Neural cell (in vitro differentiated cells): Measurements from ENCODE around the gene OR52E2. TPM values are rescaled to one million over a fixed set of nuclear protein-coding genes. Genes with fewer than 3 reads are reported as not detected.
"Not testable (repeated sequence)": the region's sequence is repeated elsewhere in the genome, so short reads cannot be mapped to it uniquely, and the experiment has no call there.

ENCODE experiments used
- H2AFZ ChIP-seq: fragments of 200-600, 300-800 bp; sonication (generic), shearing (Covaris generic); 2 replicates; pipeline ENCODE4 v1.6.0; 2014; ENCODE audit warnings: low read depth, mild to moderate bottlenecking, antibody characterized with exemption, low read length, moderate library complexity
- H3F3A ChIP-seq: fragments of 200-600 bp; shearing (Covaris generic); 2 replicates; pipeline ENCODE4 v1.6.1; 2016; ENCODE audit warnings: mild to moderate bottlenecking, moderate library complexity, mixed read lengths, antibody characterized with exemption, low read length; ENCODE audit not compliant: insufficient read depth, poor library complexity, severe bottlenecking
- H3K27ac ChIP-seq: fragments of 200-600, 300-800 bp; sonication (generic), shearing (Covaris generic); 2 replicates; pipeline ENCODE4 v1.5.1; 2014; ENCODE audit warnings: mild to moderate bottlenecking, low read length, moderate library complexity
- H3K27me3 ChIP-seq: fragments of 300-800, 200-600 bp; sonication (generic), shearing (Covaris generic); 2 replicates; pipeline ENCODE4 v1.6.0; 2014; ENCODE audit warnings: mild to moderate bottlenecking, low read depth, low read length, moderate library complexity; ENCODE audit not compliant: insufficient read depth
- H3K36me3 ChIP-seq: fragments of 300-800, 200-600 bp; sonication (generic), shearing (Covaris generic); 2 replicates; pipeline ENCODE4 v1.5.1; 2014; ENCODE audit warnings: mild to moderate bottlenecking, antibody characterized with exemption, low read length, moderate library complexity; ENCODE audit not compliant: insufficient read depth
- H3K4me2 ChIP-seq: fragments of 300-800, 200-600 bp; sonication (generic), shearing (Covaris generic); 2 replicates; pipeline ENCODE4 v1.6.0; 2014; ENCODE audit warnings: mild to moderate bottlenecking, low read length
- H3K4me3 ChIP-seq: fragments of 300-800, 200-600 bp; sonication (generic), shearing (Covaris generic); 2 replicates; pipeline ENCODE4 v1.5.1; 2014; ENCODE audit warnings: mild to moderate bottlenecking, low read length, moderate library complexity
- H3K79me2 ChIP-seq: fragments of 200-600 bp; shearing (Covaris generic); replicated peaks from 2 replicates; pipeline ENCODE4 v1.6.0; 2014; ENCODE audit warnings: mild to moderate bottlenecking, low read length, moderate library complexity; ENCODE audit not compliant: insufficient read depth
- H3K9ac ChIP-seq: fragments of 300-800, 200-600 bp; sonication (generic), shearing (Covaris generic); 2 replicates; pipeline ENCODE4 v1.6.1; 2016; ENCODE audit warnings: mild to moderate bottlenecking, low read length, mixed read lengths
- H3K9me2 ChIP-seq: fragments of 200-600 bp; shearing (Covaris generic); 2 replicates; pipeline ENCODE4 v1.6.1; 2016; ENCODE audit warnings: mild to moderate bottlenecking, low read length, mixed read lengths; ENCODE audit not compliant: insufficient read depth
- H3K9me3 ChIP-seq: fragments of 200-600, 300-800 bp; sonication (generic), shearing (Covaris generic); 2 replicates; pipeline ENCODE4 v1.6.1; 2016; ENCODE audit warnings: mild to moderate bottlenecking, mixed run types, low read length, moderate library complexity, mixed read lengths
- H4K20me1 ChIP-seq: fragments of 200-600 bp; shearing (Covaris generic); 2 replicates; pipeline ENCODE4 v1.6.1; 2016; ENCODE audit warnings: mild to moderate bottlenecking, mixed run types; ENCODE audit not compliant: insufficient read depth
- EP300 ChIP-seq: fragments of 450-650 bp; conservative IDR thresholded peaks from 2 replicates; pipeline ENCODE4 v1.6.1; 2014; ENCODE audit warnings: antibody characterized with exemption, mild to moderate bottlenecking, moderate library complexity; ENCODE audit not compliant: poor library complexity, severe bottlenecking
- EZH2 ChIP-seq: fragments of 200-600, 300-800 bp; shearing (Covaris generic), sonication (generic); IDR thresholded peaks from 2 replicates; pipeline ENCODE4 v1.6.1; 2014; ENCODE audit warnings: antibody characterized with exemption, low read length, borderline replicate concordance, mild to moderate bottlenecking; ENCODE audit not compliant: insufficient read depth, poor library complexity, severe bottlenecking
- MXI1 ChIP-seq: fragments of 450-650 bp; conservative IDR thresholded peaks from 2 replicates; pipeline ENCODE4 v1.6.1; 2014; ENCODE audit warnings: antibody characterized with exemption, mild to moderate bottlenecking; ENCODE audit not compliant: poor library complexity, severe bottlenecking
- POLR2AphosphoS5 ChIP-seq: IDR thresholded peaks from 2 replicates; pipeline ENCODE4 v1.6.1; 2012
- RAD21 ChIP-seq: fragments of 450-650 bp; conservative IDR thresholded peaks from 2 replicates; pipeline ENCODE4 v1.6.1; 2014; ENCODE audit warnings: antibody characterized with exemption, mild to moderate bottlenecking, moderate library complexity
- REST ChIP-seq: IDR thresholded peaks from 2 replicates; pipeline ENCODE4 v1.6.1; 2012; ENCODE audit warnings: borderline replicate concordance
- SMC3 ChIP-seq: fragments of 450-650 bp; conservative IDR thresholded peaks from 2 replicates; pipeline ENCODE4 v1.6.1; 2014; ENCODE audit warnings: antibody characterized with exemption, mild to moderate bottlenecking, moderate library complexity; ENCODE audit not compliant: poor library complexity
- TAF1 ChIP-seq: IDR thresholded peaks from 2 replicates; pipeline ENCODE4 v1.6.1; 2012; ENCODE audit warnings: low read depth
- polyA plus RNA-seq: library from polyadenylated mRNA; depleted of rRNA; stranded (reverse); fragments of >200 nt; gene quantifications from 2 replicates; pipeline ENCODE4 v1.2.3, GENCODE V29; 2014
- TF ChIP-seq, protein P1 (sequence below): fragments of 450-650 bp; IDR thresholded peaks from 2 replicates; pipeline ENCODE4 v1.5.1; 2014; ENCODE audit warnings: antibody characterized with exemption, mild to moderate bottlenecking, moderate library complexity; ENCODE audit not compliant: poor library complexity, severe bottlenecking

OR52E2 gene
- polyA plus RNA-seq, 1 donor from 2014 or later, result not detected

DNA sequence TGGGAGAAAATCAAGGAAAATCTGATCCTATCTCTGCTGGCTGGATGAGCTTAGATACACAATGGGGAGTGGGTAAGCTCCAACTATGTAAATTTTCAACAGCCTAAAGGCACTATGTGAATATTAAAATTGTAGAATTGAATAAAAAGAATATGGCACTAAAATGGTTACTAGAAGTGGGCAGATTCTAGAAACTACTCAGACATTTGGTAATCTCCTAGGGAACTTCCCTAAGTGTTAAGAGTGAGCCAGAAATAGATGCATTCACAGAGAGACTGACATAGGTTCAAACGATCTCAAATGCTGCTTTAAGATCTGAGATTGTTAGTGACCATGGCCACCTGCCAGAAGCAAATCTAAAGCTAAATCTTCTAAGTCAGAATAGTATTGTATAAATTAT, 5.6 kb upstream of the OR52E2 start:
- no peak for TF ChIP-seq SMC3
- TF ChIP-seq, protein P1, sequence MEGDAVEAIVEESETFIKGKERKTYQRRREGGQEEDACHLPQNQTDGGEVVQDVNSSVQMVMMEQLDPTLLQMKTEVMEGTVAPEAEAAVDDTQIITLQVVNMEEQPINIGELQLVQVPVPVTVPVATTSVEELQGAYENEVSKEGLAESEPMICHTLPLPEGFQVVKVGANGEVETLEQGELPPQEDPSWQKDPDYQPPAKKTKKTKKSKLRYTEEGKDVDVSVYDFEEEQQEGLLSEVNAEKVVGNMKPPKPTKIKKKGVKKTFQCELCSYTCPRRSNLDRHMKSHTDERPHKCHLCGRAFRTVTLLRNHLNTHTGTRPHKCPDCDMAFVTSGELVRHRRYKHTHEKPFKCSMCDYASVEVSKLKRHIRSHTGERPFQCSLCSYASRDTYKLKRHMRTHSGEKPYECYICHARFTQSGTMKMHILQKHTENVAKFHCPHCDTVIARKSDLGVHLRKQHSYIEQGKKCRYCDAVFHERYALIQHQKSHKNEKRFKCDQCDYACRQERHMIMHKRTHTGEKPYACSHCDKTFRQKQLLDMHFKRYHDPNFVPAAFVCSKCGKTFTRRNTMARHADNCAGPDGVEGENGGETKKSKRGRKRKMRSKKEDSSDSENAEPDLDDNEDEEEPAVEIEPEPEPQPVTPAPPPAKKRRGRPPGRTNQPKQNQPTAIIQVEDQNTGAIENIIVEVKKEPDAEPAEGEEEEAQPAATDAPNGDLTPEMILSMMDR, result no peak
- TF ChIP-seq EZH2, result no peak
- no peak for TF ChIP-seq TAF1
- no peak for TF ChIP-seq MXI1
- no peak for TF ChIP-seq RAD21
- Histone ChIP-seq H3K9me2 (no peaks in the 10 kb centered on the region), H4K20me1 (no peaks in the 10 kb centered on the region), H3F3A (no peaks in the 10 kb centered on the region), H3K9ac (no peak overlapping the region), H3K9me3 (no peaks in the 10 kb centered on the region), H3K27me3 (no peaks in the 10 kb centered on the region), H3K4me3 (no peak overlapping the region), H3K79me2 (no peaks in the 10 kb centered on the region), H3K27ac (no peak overlapping the region), H3K4me2 (no peak overlapping the region), H2AFZ (no peak overlapping the region), H3K36me3 (no peaks in the 10 kb centered on the region)

DNA sequence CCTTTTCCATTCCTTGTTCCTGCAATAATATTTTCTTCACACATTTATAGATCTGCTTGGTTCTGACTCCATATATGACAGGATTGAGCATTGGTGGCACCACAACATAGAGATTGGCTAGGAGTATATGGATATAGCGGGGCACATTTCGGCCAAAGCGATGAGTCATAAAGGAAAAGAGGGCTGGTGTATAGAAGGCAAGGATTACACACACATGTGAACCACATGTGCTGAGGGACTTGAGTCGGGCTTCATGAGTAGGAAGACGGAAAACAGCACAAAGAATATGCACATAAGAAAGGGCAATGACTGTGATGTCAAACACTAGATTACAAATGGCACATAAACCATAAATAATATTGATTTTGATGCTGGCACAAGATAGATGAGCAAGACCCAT, 748 bp downstream of the OR52E2 start:
- H2AFZ ChIP-seq, H3K27me3 ChIP-seq, H3K79me2 ChIP-seq, H3K4me3 ChIP-seq, H3K9me3 ChIP-seq, H3K9me2 ChIP-seq, H3F3A ChIP-seq, H4K20me1 ChIP-seq, H3K4me2 ChIP-seq, H3K27ac ChIP-seq, H3K9ac ChIP-seq, H3K36me3 ChIP-seq: not testable (repeated sequence)

- no peak overlapping the region for H3K9ac ChIP-seq
- TF ChIP-seq POLR2AphosphoS5 (no peak), RAD21 (no peak), REST (no peak), SMC3 (no peak), EP300 (no peak), TAF1 (no peak), EZH2 (no peak), MXI1 (no peak)
- TF ChIP-seq, protein P1, result no peak
- H2AFZ ChIP-seq, result no peak overlapping the region
- no peak overlapping the region for H3K27ac ChIP-seq
- no peaks in the 10 kb centered on the region for H4K20me1 ChIP-seq
- no peaks in the 10 kb centered on the region for H3K9me3 ChIP-seq
- no peaks in the 10 kb centered on the region for H3K27me3 ChIP-seq
- H3F3A ChIP-seq, result no peaks in the 10 kb centered on the region
- H3K79me2 ChIP-seq, result no peaks in the 10 kb centered on the region
- H3K9me2 ChIP-seq, result no peaks in the 10 kb centered on the region
- H3K4me3 ChIP-seq, result no peak overlapping the region
- H3K36me3 ChIP-seq, result no peaks in the 10 kb centered on the region
- H3K4me2 ChIP-seq, result no peak overlapping the region
Measured at GRCh38 chr11:5046754-5047330, 12.6 kb downstream of the OR52E2 start.
